ENCODE data around the gene RNF144B.

DNA sequence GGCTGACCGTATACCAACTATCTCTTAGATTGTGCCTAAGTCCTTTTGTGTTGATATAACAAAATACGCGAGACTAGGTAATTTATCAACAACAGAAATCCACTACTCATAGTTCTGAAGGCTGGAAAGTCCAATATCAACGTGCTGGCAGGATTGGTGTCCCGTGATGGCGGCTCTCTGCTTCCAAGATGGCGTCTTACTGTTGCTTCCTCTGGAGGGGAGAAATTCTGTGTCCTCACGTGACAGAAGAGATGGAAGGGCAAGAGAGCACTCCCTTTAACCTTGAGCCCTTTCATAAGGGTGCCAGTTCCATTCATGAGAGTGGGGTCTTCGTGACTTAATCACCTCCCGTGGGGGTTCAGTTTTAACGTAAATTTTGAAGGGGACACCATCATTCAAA is 28.1 kb downstream of the RNF144B start:
- TF ChIP-seq POLR2A (IDR thresholded peaks at IDR 0.05): no peak
- TF ChIP-seq, protein P1, sequence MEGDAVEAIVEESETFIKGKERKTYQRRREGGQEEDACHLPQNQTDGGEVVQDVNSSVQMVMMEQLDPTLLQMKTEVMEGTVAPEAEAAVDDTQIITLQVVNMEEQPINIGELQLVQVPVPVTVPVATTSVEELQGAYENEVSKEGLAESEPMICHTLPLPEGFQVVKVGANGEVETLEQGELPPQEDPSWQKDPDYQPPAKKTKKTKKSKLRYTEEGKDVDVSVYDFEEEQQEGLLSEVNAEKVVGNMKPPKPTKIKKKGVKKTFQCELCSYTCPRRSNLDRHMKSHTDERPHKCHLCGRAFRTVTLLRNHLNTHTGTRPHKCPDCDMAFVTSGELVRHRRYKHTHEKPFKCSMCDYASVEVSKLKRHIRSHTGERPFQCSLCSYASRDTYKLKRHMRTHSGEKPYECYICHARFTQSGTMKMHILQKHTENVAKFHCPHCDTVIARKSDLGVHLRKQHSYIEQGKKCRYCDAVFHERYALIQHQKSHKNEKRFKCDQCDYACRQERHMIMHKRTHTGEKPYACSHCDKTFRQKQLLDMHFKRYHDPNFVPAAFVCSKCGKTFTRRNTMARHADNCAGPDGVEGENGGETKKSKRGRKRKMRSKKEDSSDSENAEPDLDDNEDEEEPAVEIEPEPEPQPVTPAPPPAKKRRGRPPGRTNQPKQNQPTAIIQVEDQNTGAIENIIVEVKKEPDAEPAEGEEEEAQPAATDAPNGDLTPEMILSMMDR (IDR thresholded peaks at IDR 0.05): no peak

Data from thyroid gland (tissue), 4 donors.